WERI-Rb-1 (cell line): ENCODE results near the gene MGAT1.
"Not testable (repeated sequence)": the region's sequence is repeated elsewhere in the genome, so short reads cannot be mapped to it uniquely, and the experiment has no call there.

Experiments
- DNase-seq: peaks from one replicate; pipeline ENCODE4 v3.0.0-alpha.2; 2020
- H3K27ac ChIP-seq: fragments of 250-450 bp; sonication (Bioruptor Pico); 2 replicates; pipeline ENCODE4 v1.5.1; 2020; ENCODE audit warnings: mild to moderate bottlenecking, moderate library complexity
- H3K27me3 ChIP-seq: fragments of 250-450 bp; sonication (Bioruptor Pico); 2 replicates; pipeline ENCODE4 v1.5.1; 2021; ENCODE audit warnings: mild to moderate bottlenecking, low read depth, moderate library complexity; ENCODE audit not compliant: insufficient read depth, severe bottlenecking
- H3K36me3 ChIP-seq: fragments of 250-450 bp; sonication (Bioruptor Pico); 2 replicates; pipeline ENCODE4 v1.5.1; 2020; ENCODE audit warnings: mild to moderate bottlenecking, moderate library complexity
- H3K4me3 ChIP-seq: 2 replicates; pipeline ENCODE4 v1.5.1; 2011; ENCODE audit warnings: low read depth, mild to moderate bottlenecking, control low read depth, low read length
- H3K9me3 ChIP-seq: fragments of 250-450 bp; sonication (Bioruptor Pico); 2 replicates; pipeline ENCODE4 v1.5.1; 2021; ENCODE audit warnings: mild to moderate bottlenecking, moderate library complexity; ENCODE audit not compliant: severe bottlenecking
- CTCF ChIP-seq: IDR thresholded peaks from 2 replicates; pipeline ENCODE4 v1.5.1; 2011; ENCODE audit warnings: low read depth, mild to moderate bottlenecking, control low read depth, inconsistent platforms, low read length

MGAT1 gene

DNA sequence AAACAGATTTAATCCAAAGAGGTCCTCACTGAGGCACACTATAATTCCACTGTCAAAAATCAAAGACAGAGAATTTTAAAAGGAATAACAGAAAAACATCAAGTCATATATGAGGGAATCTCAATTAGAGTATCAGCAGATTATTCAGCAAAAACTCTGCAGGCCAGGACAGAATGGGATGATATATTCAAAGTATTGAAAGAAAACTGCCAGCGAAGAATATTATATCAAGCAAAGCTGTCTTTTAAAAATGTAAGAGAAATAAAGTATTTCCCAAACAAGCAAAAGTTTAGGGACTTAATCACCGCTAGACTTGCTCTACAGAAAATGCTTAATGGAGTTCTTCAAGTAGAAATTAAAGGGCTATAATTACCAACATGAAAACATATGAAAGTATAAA lies 47.0 kb downstream of the MGAT1 start:
- H3K4me3 ChIP-seq, result no peak overlapping the region
- no peak for TF ChIP-seq CTCF
- DNase-seq, result no peak
- H3K27ac ChIP-seq, result no peak overlapping the region
- peaks cover 5% of the 10 kb centered on the region for H3K9me3 ChIP-seq
- H3K27me3 ChIP-seq, result peaks cover 41% of the 10 kb centered on the region
- H3K36me3 ChIP-seq, result no peaks in the 10 kb centered on the region

DNA sequence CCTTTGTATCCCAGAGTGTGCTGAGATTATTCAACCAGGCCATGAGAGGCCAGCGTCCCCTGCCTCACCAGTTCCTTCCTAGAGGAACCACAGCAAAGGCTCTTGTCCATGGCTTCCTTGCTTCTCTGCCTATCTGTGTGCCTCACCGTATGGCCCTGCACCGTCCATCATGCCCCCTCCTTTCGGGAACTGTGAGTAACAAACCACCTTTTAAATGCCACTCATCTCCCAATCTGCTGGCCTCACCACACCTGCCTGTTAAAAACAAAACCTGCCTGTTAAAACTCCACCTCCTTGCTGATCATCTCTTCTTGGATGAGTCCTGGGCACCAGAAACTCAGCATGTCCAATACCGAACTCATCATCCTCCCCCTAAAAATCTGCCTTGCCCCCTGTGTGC lies 58.4 kb downstream of the MGAT1 start:
- peaks cover 24% of the 10 kb centered on the region for H3K27me3 ChIP-seq
- TF ChIP-seq CTCF, result no peak

DNA sequence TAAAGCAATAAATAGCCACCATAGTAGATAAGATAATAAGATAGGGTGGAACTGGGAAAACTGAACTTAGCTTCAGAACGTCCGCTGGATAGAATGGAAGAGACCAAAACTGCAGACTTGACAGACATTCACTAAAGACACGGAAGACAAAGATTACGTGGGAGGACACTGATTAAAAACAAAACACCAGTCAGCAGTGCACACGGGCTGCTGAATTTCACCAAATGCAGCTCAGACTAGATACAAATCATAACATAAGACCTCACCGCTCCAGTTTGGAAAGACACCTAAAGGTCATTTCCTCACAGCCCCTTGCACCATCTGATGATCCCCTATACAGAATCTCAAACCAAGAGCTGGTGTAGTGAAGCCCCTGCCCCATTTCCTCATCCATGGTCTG lies 59.9 kb downstream of the MGAT1 start:
- no peak for TF ChIP-seq CTCF
- Histone ChIP-seq H3K27me3 (peaks cover 19% of the 10 kb centered on the region), H3K9me3 (no peaks in the 10 kb centered on the region), H3K36me3 (no peaks in the 10 kb centered on the region), H3K27ac (no peak overlapping the region), H3K4me3 (no peak overlapping the region)
- no peak for DNase-seq

More for the DNA sequence above, 58.4 kb downstream of the MGAT1 start:
- H3K4me3 ChIP-seq, result no peak overlapping the region
- no peak overlapping the region for H3K27ac ChIP-seq
- no peak for DNase-seq
- H3K9me3 ChIP-seq, result no peaks in the 10 kb centered on the region
- H3K36me3 ChIP-seq, result no peaks in the 10 kb centered on the region

- not testable (repeated sequence) for DNase-seq, H3K9me3 ChIP-seq, H3K36me3 ChIP-seq, H3K4me3 ChIP-seq, H3K27ac ChIP-seq
- peaks cover 19% of the 10 kb centered on the region for H3K27me3 ChIP-seq
These were observed 61.7 kb downstream of the MGAT1 start for GRCh38 chr5:180740953-180741352.

DNA sequence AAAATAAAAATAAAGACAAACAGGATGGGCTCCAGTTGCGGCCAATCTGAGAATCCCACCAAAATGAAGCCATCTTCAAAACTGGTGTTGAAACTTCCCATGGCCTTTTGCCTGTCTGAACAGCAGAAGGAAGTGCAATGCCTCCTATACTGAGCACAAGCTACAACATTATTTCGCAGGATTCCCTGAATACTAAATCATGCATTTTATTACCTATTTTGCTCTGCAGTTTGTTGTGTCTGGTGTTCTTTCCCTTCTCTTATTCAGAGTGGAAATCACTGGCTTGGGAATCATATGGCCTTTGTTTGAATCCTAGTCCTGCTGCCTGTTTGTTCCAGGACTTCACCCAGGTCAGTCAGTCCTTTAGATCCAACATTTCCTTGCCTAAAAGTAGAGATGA lies 62.6 kb downstream of the MGAT1 start, which contains the start of gene OR2Y1:
Gene OR2Y1 (minus strand): TSS at position 101 of the 400 bp plus-strand sequence. CDS start 0 bp downstream, at position 101.
- no peak for TF ChIP-seq CTCF
- Histone ChIP-seq H3K4me3 (no peak within 1 kb of the TSS), H3K27ac (no peak within 1 kb of the TSS), H3K36me3 (no peaks in the 10 kb centered on the region), H3K9me3 (no peaks in the 10 kb centered on the region), H3K27me3 (peaks cover 18% of the 10 kb centered on the region)
- DNase-seq, result no peak

- TF ChIP-seq CTCF, result no peak
- H3K9me3 ChIP-seq, result no peaks in the 10 kb centered on the region
- peaks cover 11% of the 10 kb centered on the region for H3K27me3 ChIP-seq
- no peak overlapping the region for H3K27ac ChIP-seq
- H3K36me3 ChIP-seq, result no peaks in the 10 kb centered on the region
- no peak overlapping the region for H3K4me3 ChIP-seq
- DNase-seq, result no peak
These were observed 63.3 kb downstream of the MGAT1 start for GRCh38 chr5:180739271-180739670.
